HG03066 (cell line): ENCODE measurements around the gene ABTB2.
A peak's percentile ranks its signal among the peaks of the same experiment; 100 is the strongest.

ENCODE experiments used
- ATAC-seq: cut with Tn5 transposase; IDR thresholded peaks from one replicate; pipeline ENCODE4 v1.9.1; 2021; ENCODE audit warnings: low read depth; ENCODE audit not compliant: unreplicated experiment

The ABTB2 gene

GRCh38 chr11:34318111-34319037 lies 39.4 kb downstream of the ABTB2 start:
- ATAC-seq = no peak

- ATAC-seq = no peak
Observed at GRCh38 chr11:34317666-34318065, 40.1 kb downstream of the ABTB2 start.

DNA sequence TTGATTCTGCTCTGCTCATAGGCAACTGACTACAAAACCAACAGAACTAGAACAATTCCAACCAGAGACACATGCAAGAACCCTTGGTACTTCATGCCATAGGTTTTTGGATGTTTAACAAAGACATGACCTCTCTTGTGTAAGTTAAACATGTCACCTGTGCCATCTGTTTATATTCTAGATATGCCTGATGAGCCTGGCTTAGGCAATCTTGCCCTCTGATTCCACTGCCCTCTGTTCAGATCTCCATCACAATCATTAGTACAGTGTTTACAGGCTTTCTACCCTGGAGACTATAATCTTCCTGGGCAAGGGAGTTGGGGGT lies 40.8 kb downstream of the ABTB2 start:
- no peak for ATAC-seq

GRCh38 chr11:34316347-34317035 lies 41.3 kb downstream of the ABTB2 start:
- no peak for ATAC-seq

- ATAC-seq = no peak
Observed at GRCh38 chr11:34315394-34315793, 42.4 kb downstream of the ABTB2 start.

DNA sequence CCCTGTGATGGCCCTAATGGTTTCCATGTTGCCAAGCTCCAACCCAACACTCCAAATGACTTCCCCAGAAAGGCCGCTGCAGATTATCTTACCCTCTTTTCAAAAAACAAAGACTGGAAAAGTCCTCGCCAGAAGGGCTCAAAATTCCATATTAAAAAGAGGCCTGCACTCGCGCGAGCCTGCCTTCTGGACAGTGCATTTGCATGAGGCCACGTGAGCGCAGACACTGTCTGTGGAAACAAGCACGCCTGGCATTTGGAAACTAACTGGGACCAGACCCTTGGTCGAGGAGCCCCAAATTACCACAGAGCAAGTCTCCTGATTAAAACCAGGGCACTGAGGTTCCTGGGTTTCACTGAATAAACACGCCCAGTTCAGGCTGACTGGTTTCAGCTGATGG lies 42.9 kb downstream of the ABTB2 start:
- ATAC-seq = no peak

DNA sequence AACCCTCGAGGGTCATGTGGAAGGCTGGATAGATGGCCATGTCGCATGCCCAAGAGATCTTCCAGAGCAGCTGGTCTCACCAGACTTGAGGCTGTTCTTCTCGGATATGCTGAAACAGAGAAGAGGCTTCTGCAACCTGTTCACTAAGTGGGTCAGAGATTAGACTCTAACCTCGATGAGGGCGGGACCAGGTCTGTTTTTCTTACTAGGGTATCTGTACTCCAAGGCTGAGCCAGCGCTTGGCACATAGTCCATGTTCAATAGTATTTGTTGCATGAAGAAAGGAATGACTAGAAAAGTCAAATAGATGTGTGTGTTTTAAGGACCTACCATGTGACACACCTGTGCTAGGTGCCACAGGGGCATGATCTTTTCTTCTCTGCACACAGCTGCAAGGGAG lies 43.6 kb downstream of the ABTB2 start:
- no peak for ATAC-seq

- peak; percentile 88 for ATAC-seq
Observed at GRCh38 chr11:34313099-34313517, 44.7 kb downstream of the ABTB2 start.

GRCh38 chr11:34311126-34311525 lies 46.7 kb downstream of the ABTB2 start:
- ATAC-seq = no peak

DNA sequence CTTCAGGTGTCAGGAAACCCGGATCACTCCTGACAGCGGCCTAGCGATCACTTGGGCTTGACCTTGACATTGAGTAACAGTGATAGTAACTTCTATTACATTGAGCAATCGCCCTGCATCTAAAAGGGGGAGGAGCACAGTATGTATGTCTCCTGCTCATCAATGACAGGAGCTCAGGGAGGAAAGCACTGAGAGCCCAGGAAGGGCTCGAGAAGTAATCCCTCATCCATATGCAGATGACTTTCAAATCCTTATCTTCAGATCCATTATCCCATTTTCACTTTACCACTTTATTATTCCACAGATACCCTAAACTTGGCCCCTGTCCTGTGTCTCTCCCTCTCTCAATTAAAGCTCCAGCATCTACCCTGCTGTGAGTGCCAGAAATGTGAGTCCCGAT lies 47.8 kb downstream of the ABTB2 start:
- ATAC-seq = no peak

DNA sequence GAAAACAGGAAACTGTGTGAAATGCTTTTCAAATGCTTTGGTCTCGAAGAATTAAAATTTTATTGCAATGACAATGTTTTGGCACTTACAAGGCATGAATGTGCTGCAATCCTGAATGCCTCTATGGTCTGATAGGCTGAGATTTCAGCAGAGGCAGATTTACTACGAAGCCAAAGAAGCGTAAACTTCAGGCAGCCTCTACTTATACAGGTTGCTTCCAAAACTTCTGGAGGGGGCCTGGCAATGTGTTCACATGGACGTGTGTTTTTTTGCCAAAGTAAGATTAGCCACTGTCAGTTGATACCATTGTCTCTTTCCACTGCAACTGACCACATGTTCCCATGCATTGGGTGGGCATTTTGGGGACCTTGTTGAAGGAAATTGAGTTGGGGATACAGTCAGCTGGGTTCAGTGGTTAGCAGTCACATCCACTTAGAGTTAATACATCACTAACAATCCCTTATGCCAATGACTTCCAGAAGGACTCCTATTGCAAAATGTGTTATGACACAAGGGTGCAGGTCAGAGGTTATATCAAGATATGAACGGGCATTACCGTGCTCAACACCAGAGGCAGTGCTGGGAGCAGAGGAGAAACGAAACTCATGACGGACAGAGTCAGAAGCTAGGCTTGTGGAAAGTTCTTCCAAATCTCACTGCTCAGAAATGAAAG lies 48.8 kb downstream of the ABTB2 start:
- no peak for ATAC-seq

GRCh38 chr11:34308049-34308912 lies 49.5 kb downstream of the ABTB2 start:
- no peak for ATAC-seq

DNA sequence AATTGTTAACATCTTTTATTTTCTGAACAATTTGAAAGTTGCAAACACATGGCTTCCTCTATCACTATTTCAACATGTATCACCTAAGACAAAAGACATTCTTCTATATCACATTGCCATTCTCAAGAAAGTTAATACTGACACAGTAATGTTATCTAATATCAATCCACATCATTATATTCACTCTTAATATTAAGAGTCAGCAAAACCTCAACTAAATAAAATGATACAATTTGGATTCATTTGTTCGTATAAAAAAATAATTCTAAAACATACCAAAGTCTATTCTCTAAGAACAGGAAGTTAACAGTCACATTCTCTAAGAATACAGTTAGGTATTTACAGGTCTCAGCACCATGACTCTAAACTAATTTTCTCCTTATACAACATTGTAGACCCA lies 52.0 kb downstream of the ABTB2 start:
- no peak for ATAC-seq

DNA sequence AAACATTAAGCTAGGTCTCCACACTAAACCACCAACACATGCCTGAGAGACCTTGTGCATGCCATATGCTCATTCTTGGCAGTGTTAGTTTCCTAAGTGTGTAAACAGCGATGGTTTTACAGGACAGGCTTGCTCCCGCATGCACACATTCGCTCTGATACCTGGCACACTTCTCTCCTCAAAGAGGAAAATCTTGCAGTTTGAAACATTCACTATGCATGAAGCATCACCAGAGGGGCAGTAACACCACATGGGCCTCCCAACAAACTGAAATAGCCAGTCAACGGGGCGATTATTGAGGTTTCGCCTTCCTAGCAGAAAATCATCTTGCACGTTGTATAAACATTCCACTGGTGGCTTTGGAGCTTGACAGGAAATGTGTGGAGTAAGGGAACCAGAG lies 52.6 kb downstream of the ABTB2 start:
- no peak for ATAC-seq

- no peak for ATAC-seq
Observed at GRCh38 chr11:34303028-34303570, 54.7 kb downstream of the ABTB2 start.

DNA sequence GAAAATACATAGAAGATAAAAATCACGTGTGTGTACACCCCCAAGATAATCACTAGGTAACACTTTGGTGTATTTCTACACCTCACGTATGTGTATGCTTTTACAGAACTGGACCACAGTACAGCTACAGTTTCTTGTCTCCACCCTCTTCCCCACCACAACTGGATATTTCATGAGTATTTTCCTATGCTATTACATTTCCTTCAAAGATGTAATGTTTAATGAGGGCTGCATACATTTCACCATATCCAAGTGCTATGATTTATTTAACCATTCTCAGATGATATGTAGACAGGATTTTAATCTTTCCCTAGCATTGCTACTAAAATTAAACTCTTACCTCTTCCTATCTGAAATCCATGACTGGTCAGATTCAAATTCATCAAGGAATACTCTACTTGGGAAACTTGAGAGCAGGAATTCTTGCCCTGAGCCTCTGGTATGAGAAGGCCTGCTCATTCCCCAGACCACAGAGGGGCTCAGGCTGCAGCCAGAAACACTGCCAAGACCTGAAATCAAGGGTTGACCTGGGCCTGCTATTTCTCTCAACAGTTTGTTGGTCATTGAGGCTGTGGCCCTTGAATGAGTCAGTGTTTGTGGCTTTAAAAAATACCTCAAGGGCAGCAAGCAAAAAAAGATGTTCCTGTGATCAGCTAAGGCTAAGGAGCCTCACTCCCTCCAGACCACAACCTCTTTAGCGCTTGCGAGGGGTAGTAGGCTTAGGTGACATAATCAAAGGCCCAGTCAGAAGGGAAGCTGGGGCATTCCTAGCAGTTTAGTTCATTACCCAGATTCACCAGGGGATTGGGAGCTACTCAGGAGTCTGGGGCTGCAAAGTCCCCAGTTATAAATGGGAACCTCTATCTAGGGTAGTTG lies 55.5 kb downstream of the ABTB2 start:
- ATAC-seq = peak; percentile 81

DNA sequence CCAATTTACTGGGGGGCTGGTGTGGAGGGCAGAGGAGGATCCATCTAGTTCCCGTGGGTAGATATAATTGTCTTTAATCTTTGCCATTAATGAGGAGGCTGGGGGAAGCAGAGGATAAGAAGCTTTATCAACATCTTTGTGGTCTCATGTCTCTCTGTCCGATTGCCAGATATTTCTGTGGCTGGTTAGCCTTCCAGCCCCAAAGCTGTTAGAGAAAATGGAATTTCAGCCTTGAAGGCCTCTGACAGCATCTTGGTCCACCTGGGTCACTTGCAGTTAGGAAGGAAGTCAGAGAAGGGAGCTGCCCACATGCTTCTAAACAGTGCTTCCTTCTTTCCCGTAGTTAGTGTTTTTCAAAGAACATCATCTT lies 56.9 kb downstream of the ABTB2 start:
- ATAC-seq = no peak

DNA sequence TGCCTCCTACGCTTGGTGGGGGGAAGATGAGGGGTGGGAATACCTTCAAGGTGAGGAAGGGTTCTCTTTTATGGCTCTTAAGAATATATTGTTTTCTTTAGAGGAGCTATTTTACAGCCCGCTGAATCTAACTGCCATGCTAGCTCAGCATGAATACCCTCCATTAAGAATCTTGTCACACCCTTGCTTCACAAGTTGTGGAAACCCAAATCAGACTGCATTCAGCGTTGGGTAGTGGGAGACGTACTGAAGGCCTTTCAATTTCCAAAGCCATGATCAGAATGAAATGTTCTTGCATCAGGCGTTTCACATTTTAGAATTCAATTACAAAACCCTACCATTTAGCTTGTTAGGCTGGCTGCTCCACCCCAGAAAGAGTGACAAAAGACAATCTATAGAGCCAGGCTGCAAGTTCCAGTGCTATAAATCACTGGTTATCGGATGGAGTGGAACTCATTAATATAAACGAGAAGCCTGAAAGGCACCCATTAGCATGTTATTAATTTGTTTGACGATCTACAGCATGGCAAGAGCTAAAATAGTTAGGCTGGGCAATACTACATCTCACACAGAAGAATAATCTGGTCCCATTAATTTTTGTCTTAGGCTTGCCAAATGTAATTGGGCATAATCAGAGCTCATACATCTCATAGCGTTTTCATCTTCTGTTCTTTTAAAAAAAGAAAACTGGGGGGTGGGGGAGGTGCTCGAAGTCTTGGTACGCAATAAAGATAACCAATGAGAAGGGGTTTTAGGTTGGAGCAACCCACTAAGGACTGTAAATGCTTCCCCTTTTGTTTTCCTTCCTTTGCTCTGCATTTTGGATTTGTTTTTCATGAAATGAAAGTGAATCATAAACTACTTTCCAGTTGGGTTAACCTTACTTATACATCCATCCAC lies 57.5 kb downstream of the ABTB2 start:
- ATAC-seq = no peak
